ENCODE measurements around the gene ZNF652.
"Not testable (repeated sequence)": the region's sequence is repeated elsewhere in the genome, so short reads cannot be mapped to it uniquely, and the experiment has no call there.

Gene ZNF652

GRCh38 chr17:49393491-49394255 is 31.6 kb upstream of the ZNF652 start:
- no peak overlapping the region for H3K23ac ChIP-seq (ENCODE audit: low read length)
- no CpG with 5 or more reads among the region's 8 CpGs for WGBS (ENCODE audit: extremely low coverage, insufficient coverage, insufficient read length)
- no peak overlapping the region for H2BK12ac ChIP-seq (ENCODE audit: low read length)
- no peak overlapping the region for H4K12ac ChIP-seq (ENCODE audit: low read depth, low read length)
- H3K4me3 ChIP-seq (ENCODE audit: low read depth, low read length) = no peak overlapping the region
- no peaks in the 10 kb centered on the region for H3K4me1 ChIP-seq (ENCODE audit: control insufficient read depth in 1 of 2, insufficient read depth in 2 of 2, low read length in 2 of 2)
- H3K27me3 ChIP-seq (ENCODE audit: insufficient read depth, low read length) = no peaks in the 10 kb centered on the region
- H3K79me2 ChIP-seq (ENCODE audit: control insufficient read depth, insufficient read depth, low read length, poor library complexity) = no peaks in the 10 kb centered on the region
- H3K4ac ChIP-seq (ENCODE audit: low read depth, low read length) = no peak overlapping the region
- H3K36me3 ChIP-seq (ENCODE audit: control insufficient read depth in 1 of 2, insufficient read depth in 2 of 2, low read length in 2 of 2) = no peaks in the 10 kb centered on the region
- H2AFZ ChIP-seq (ENCODE audit: insufficient read depth, low read length, poor library complexity) = no peak overlapping the region
- H3K14ac ChIP-seq (ENCODE audit: low read length) = no peak overlapping the region
- no peaks in the 10 kb centered on the region for H3K79me1 ChIP-seq (ENCODE audit: low read length)
- no peak overlapping the region for H2AK5ac ChIP-seq (ENCODE audit: low read length)
- no peaks in the 10 kb centered on the region for H3K9me3 ChIP-seq (ENCODE audit: insufficient read depth, low read depth, low read length)
- H2BK120ac ChIP-seq (ENCODE audit: insufficient read depth, low read length, poor library complexity) = no peak overlapping the region
- no peak overlapping the region for H4K91ac ChIP-seq (ENCODE audit: low read depth, low read length)
- H4K8ac ChIP-seq (ENCODE audit: low read depth, low read length) = no peak overlapping the region
- DNase-seq = no peak
- H3K18ac ChIP-seq (ENCODE audit: low read length) = no peak overlapping the region
- H3K9ac ChIP-seq (ENCODE audit: low read length) = no peak overlapping the region
- no peak overlapping the region for H2BK5ac ChIP-seq (ENCODE audit: low read depth, low read length, poor library complexity)
- no peak overlapping the region for H3K27ac ChIP-seq (ENCODE audit: low read depth, low read length)
- H3K4me2 ChIP-seq (ENCODE audit: low read length) = no peak overlapping the region

GRCh38 chr17:49390548-49391324 is 28.7 kb upstream of the ZNF652 start:
- Histone ChIP-seq H4K12ac (ENCODE audit: low read depth, low read length) (no peak overlapping the region), H3K14ac (ENCODE audit: low read length) (no peak overlapping the region), H3K4me2 (ENCODE audit: low read length) (no peak overlapping the region), H3K36me3 (ENCODE audit: control insufficient read depth in 1 of 2, insufficient read depth in 2 of 2, low read length in 2 of 2) (no peaks in the 10 kb centered on the region), H3K4me1 (ENCODE audit: control insufficient read depth in 1 of 2, insufficient read depth in 2 of 2, low read length in 2 of 2) (peaks cover 0 to 3% of the 10 kb centered on the region in 2 experiments), H3K4ac (ENCODE audit: low read depth, low read length) (no peak overlapping the region), H3K9me3 (ENCODE audit: insufficient read depth, low read depth, low read length) (peaks cover 2% of the 10 kb centered on the region), H3K9ac (ENCODE audit: low read length) (no peak overlapping the region), H2BK12ac (ENCODE audit: low read length) (no peak overlapping the region), H3K27me3 (ENCODE audit: insufficient read depth, low read length) (no peaks in the 10 kb centered on the region), H3K79me1 (ENCODE audit: low read length) (no peaks in the 10 kb centered on the region), H2BK120ac (ENCODE audit: insufficient read depth, low read length, poor library complexity) (no peak overlapping the region), H2BK5ac (ENCODE audit: low read depth, low read length, poor library complexity) (no peak overlapping the region), H4K91ac (ENCODE audit: low read depth, low read length) (no peak overlapping the region), H3K27ac (ENCODE audit: low read depth, low read length) (no peak overlapping the region), H3K79me2 (ENCODE audit: control insufficient read depth, insufficient read depth, low read length, poor library complexity) (no peaks in the 10 kb centered on the region), H3K18ac (ENCODE audit: low read length) (no peak overlapping the region), H2AFZ (ENCODE audit: insufficient read depth, low read length, poor library complexity) (no peak overlapping the region), H3K4me3 (ENCODE audit: low read depth, low read length) (no peak overlapping the region), H4K8ac (ENCODE audit: low read depth, low read length) (no peak overlapping the region), H3K23ac (ENCODE audit: low read length) (no peak overlapping the region), H2AK5ac (ENCODE audit: low read length) (no peak overlapping the region)
- no CpG with 5 or more reads among the region's 9 CpGs for WGBS (ENCODE audit: extremely low coverage, insufficient coverage, insufficient read length)
- DNase-seq = no peak

- H3K9ac ChIP-seq (ENCODE audit: low read length); H3K4me2 ChIP-seq (ENCODE audit: low read length); H4K91ac ChIP-seq (ENCODE audit: low read depth, low read length); H3K18ac ChIP-seq (ENCODE audit: low read length); H2AK5ac ChIP-seq (ENCODE audit: low read length); H3K36me3 ChIP-seq (ENCODE audit: control insufficient read depth in 1 of 2, insufficient read depth in 2 of 2, low read length in 2 of 2); H3K79me2 ChIP-seq (ENCODE audit: control insufficient read depth, insufficient read depth, low read length, poor library complexity); H3K4me1 ChIP-seq (ENCODE audit: control insufficient read depth in 1 of 2, insufficient read depth in 2 of 2, low read length in 2 of 2); H3K4me3 ChIP-seq (ENCODE audit: low read depth, low read length); H3K23ac ChIP-seq (ENCODE audit: low read length); H2BK12ac ChIP-seq (ENCODE audit: low read length); H3K14ac ChIP-seq (ENCODE audit: low read length); H3K27me3 ChIP-seq (ENCODE audit: insufficient read depth, low read length); H3K27ac ChIP-seq (ENCODE audit: low read depth, low read length); H3K79me1 ChIP-seq (ENCODE audit: low read length); H3K4ac ChIP-seq (ENCODE audit: low read depth, low read length); H2AFZ ChIP-seq (ENCODE audit: insufficient read depth, low read length, poor library complexity); H3K9me3 ChIP-seq (ENCODE audit: insufficient read depth, low read depth, low read length); H4K12ac ChIP-seq (ENCODE audit: low read depth, low read length); H2BK120ac ChIP-seq (ENCODE audit: insufficient read depth, low read length, poor library complexity); H2BK5ac ChIP-seq (ENCODE audit: low read depth, low read length, poor library complexity); H4K8ac ChIP-seq (ENCODE audit: low read depth, low read length); DNase-seq: not testable (repeated sequence)
- WGBS (ENCODE audit: extremely low coverage, insufficient coverage, insufficient read length) = no CpG with 5 or more reads among the region's 12 CpGs
Observed at GRCh38 chr17:49389514-49390347, 27.7 kb upstream of the ZNF652 start.

GRCh38 chr17:49388692-49389513 is 26.9 kb upstream of the ZNF652 start:
- Histone ChIP-seq H4K12ac (ENCODE audit: low read depth, low read length) (no peak overlapping the region), H4K8ac (ENCODE audit: low read depth, low read length) (no peak overlapping the region), H3K4me2 (ENCODE audit: low read length) (no peak overlapping the region), H3K4me3 (ENCODE audit: low read depth, low read length) (no peak overlapping the region), H2BK12ac (ENCODE audit: low read length) (no peak overlapping the region), H3K4ac (ENCODE audit: low read depth, low read length) (no peak overlapping the region), H3K27me3 (ENCODE audit: insufficient read depth, low read length) (no peaks in the 10 kb centered on the region), H3K27ac (ENCODE audit: low read depth, low read length) (no peak overlapping the region), H3K4me1 (ENCODE audit: control insufficient read depth in 1 of 2, insufficient read depth in 2 of 2, low read length in 2 of 2) (peaks cover 0 to 3% of the 10 kb centered on the region in 2 experiments), H3K36me3 (ENCODE audit: control insufficient read depth in 1 of 2, insufficient read depth in 2 of 2, low read length in 2 of 2) (no peaks in the 10 kb centered on the region), H3K18ac (ENCODE audit: low read length) (no peak overlapping the region), H4K91ac (ENCODE audit: low read depth, low read length) (no peak overlapping the region), H3K79me1 (ENCODE audit: low read length) (no peaks in the 10 kb centered on the region), H3K23ac (ENCODE audit: low read length) (no peak overlapping the region), H3K14ac (ENCODE audit: low read length) (no peak overlapping the region), H2AK5ac (ENCODE audit: low read length) (no peak overlapping the region), H3K79me2 (ENCODE audit: control insufficient read depth, insufficient read depth, low read length, poor library complexity) (no peaks in the 10 kb centered on the region), H3K9ac (ENCODE audit: low read length) (no peak overlapping the region), H3K9me3 (ENCODE audit: insufficient read depth, low read depth, low read length) (peaks cover 3% of the 10 kb centered on the region), H2BK5ac (ENCODE audit: low read depth, low read length, poor library complexity) (no peak overlapping the region), H2AFZ (ENCODE audit: insufficient read depth, low read length, poor library complexity) (no peak overlapping the region), H2BK120ac (ENCODE audit: insufficient read depth, low read length, poor library complexity) (no peak overlapping the region)
- DNase-seq = no peak
- no CpG with 5 or more reads among the region's 8 CpGs for WGBS (ENCODE audit: extremely low coverage, insufficient coverage, insufficient read length)
